Endodermal cell (in vitro differentiated cells): ENCODE results near the gene CUX1. TPM values are rescaled to one million over a fixed set of nuclear protein-coding genes. Genes with fewer than 3 reads are reported as not detected.
"Not testable (repeated sequence)": the region's sequence is repeated elsewhere in the genome, so short reads cannot be mapped to it uniquely, and the experiment has no call there.

Source experiments
- DNase-seq: peaks from one replicate; pipeline ENCODE4 v3.0.0-alpha.2; 2017
- H3K27ac ChIP-seq: 2 replicates; pipeline ENCODE4 v1.5.1; 2013; ENCODE audit warnings: mild to moderate bottlenecking, low read depth, low read length, moderate library complexity
- H3K27me3 ChIP-seq: 2 replicates; pipeline ENCODE4 v1.6.1; 2013; ENCODE audit warnings: mild to moderate bottlenecking, low read length, moderate library complexity; ENCODE audit not compliant: insufficient read depth, control insufficient read depth, poor library complexity, severe bottlenecking
- H3K36me3 ChIP-seq: 2 replicates; pipeline ENCODE4 v1.7.0; 2013; ENCODE audit warnings: mild to moderate bottlenecking, low read length, moderate library complexity; ENCODE audit not compliant: control insufficient read depth, insufficient read depth
- H3K4me1 ChIP-seq: one replicate; pipeline ENCODE4 v1.7.0; 2013; ENCODE audit warnings: low read length; ENCODE audit not compliant: control insufficient read depth, insufficient read depth
- H3K4me3 ChIP-seq: 2 replicates; pipeline ENCODE4 v1.5.1; 2013; ENCODE audit warnings: mild to moderate bottlenecking, low read length, moderate library complexity
- H3K9ac ChIP-seq: 2 replicates; pipeline ENCODE4 v1.6.1; 2013; ENCODE audit warnings: mild to moderate bottlenecking, low read length, moderate library complexity; ENCODE audit not compliant: poor library complexity, severe bottlenecking; ENCODE audit errors: extremely low read depth
- H3K9me3 ChIP-seq: 2 replicates; pipeline ENCODE4 v1.6.1; 2013; ENCODE audit warnings: mild to moderate bottlenecking, low read length, moderate library complexity; ENCODE audit not compliant: control insufficient read depth
- H3K27ac Mint-ChIP-seq: 2 replicates; pipeline ENCODE4 v1.8.0; 2020; ENCODE audit warnings: mixed read lengths
- H3K27me3 Mint-ChIP-seq: 2 replicates; pipeline ENCODE4 v1.8.0; 2021; ENCODE audit warnings: mild to moderate bottlenecking, mixed read lengths; ENCODE audit not compliant: insufficient read depth
- H3K36me3 Mint-ChIP-seq: 2 replicates; pipeline ENCODE4 v1.8.0; 2020; ENCODE audit warnings: low read depth, mixed read lengths
- H3K4me1 Mint-ChIP-seq: 2 replicates; pipeline ENCODE4 v1.8.0; 2020; ENCODE audit warnings: mixed read lengths
- H3K4me3 Mint-ChIP-seq: 2 replicates; pipeline ENCODE4 v1.8.0; 2020; ENCODE audit warnings: mild to moderate bottlenecking, moderate library complexity, mixed read lengths
- H3K9me3 Mint-ChIP-seq: 2 replicates; pipeline ENCODE4 v1.8.0; 2020; ENCODE audit warnings: mild to moderate bottlenecking, mixed read lengths
- CTCF ChIP-seq: fragments of 200-600 bp; sonication (generic); conservative IDR thresholded peaks from 2 replicates; pipeline ENCODE4 v1.5.0; 2021; ENCODE audit warnings: antibody characterized with exemption, mild to moderate bottlenecking
- WGBS, 2 experiments: methylation state at CpG; one replicate each; pipeline versions ENCODE4 v1.1.5 to v1.1.7; 2013; ENCODE audit warnings: missing lambda C conversion rate in 2 of 2, mixed read lengths in 1 of 2; ENCODE audit not compliant: insufficient coverage in 1 of 2, insufficient read length in 1 of 2; 5-methylcytosine and 5-hydroxymethylcytosine counted together
- total RNA-seq, 2 donors: library from RNA; stranded (reverse); fragmentation: NEBNext Ultra II Directional in 1 of 2; extraction: Animal tissue kit (Norgen Biotek cat#: 25700) in 1 of 2; gene quantifications; 2 replicates in 1 of 2; 3 replicates in 1 of 2; pipeline ENCODE4 v1.2.1, GENCODE V29; 2021

Gene CUX1
- total RNA-seq, 2 donors from 2014 or later = 85.1 to 108 TPM

- H3K27ac ChIP-seq = no peak overlapping the region
- no peaks in the 10 kb centered on the region for H3K36me3 ChIP-seq
- TF ChIP-seq CTCF = no peak
- Mint-ChIP-seq H3K4me3 (no peak overlapping the region), H3K36me3 (peaks cover 12% of the 10 kb centered on the region), H3K27ac (peak overlapping the region; percentile 28), H3K9me3 (no peaks in the 10 kb centered on the region), H3K4me1 (peaks cover 3% of the 10 kb centered on the region), H3K27me3 (no peaks in the 10 kb centered on the region)
- H3K9ac ChIP-seq = no peak overlapping the region
- 94 to 97% methylated on average over 23 to 24 of the region's 24 CpGs for WGBS, 2 experiments
- H3K4me1 ChIP-seq = no peaks in the 10 kb centered on the region
- no peak for DNase-seq
- H3K9me3 ChIP-seq = no peaks in the 10 kb centered on the region
- H3K27me3 ChIP-seq = no peaks in the 10 kb centered on the region
- H3K4me3 ChIP-seq = no peak overlapping the region
Measured at GRCh38 chr7:102021841-102022618, 204.6 kb downstream of the CUX1 start.

GRCh38 chr7:102024005-102024768 lies 206.8 kb downstream of the CUX1 start:
- Histone ChIP-seq H3K9me3 (no peaks in the 10 kb centered on the region), H3K36me3 (peaks cover 11% of the 10 kb centered on the region), H3K4me3 (no peak overlapping the region), H3K27me3 (no peaks in the 10 kb centered on the region), H3K9ac (no peak overlapping the region), H3K4me1 (no peaks in the 10 kb centered on the region), H3K27ac (no peak overlapping the region)
- no peak for DNase-seq
- peaks cover 31% of the 10 kb centered on the region for H3K36me3 Mint-ChIP-seq
- no peak for TF ChIP-seq CTCF
- WGBS, 2 experiments = 89 to 94% methylated on average over 8 to 10 of the region's 10 CpGs
- peaks cover 3% of the 10 kb centered on the region for H3K4me1 Mint-ChIP-seq
- no peaks in the 10 kb centered on the region for H3K27me3 Mint-ChIP-seq
- H3K27ac Mint-ChIP-seq = peak overlapping the region; percentile 81
- no peaks in the 10 kb centered on the region for H3K9me3 Mint-ChIP-seq
- no peak overlapping the region for H3K4me3 Mint-ChIP-seq

- no peak overlapping the region for H3K27ac ChIP-seq
- no peaks in the 10 kb centered on the region for H3K27me3 Mint-ChIP-seq
- peak; percentile 65 for DNase-seq
- peak overlapping the region; percentile 81 for H3K27ac Mint-ChIP-seq
- 84 to 88% methylated on average over 11 to 15 of the region's 15 CpGs for WGBS, 2 experiments
- H3K9me3 ChIP-seq = no peaks in the 10 kb centered on the region
- peaks cover 3% of the 10 kb centered on the region for H3K4me1 Mint-ChIP-seq
- H3K4me3 ChIP-seq = no peak overlapping the region
- no peak for TF ChIP-seq CTCF
- peaks cover 37% of the 10 kb centered on the region for H3K36me3 Mint-ChIP-seq
- no peaks in the 10 kb centered on the region for H3K9me3 Mint-ChIP-seq
- no peak overlapping the region for H3K9ac ChIP-seq
- no peaks in the 10 kb centered on the region for H3K4me1 ChIP-seq
- H3K27me3 ChIP-seq = no peaks in the 10 kb centered on the region
- H3K36me3 ChIP-seq = peaks cover 18% of the 10 kb centered on the region
- H3K4me3 Mint-ChIP-seq = no peak overlapping the region
Measured at GRCh38 chr7:102024769-102025391, 207.5 kb downstream of the CUX1 start.

GRCh38 chr7:102025777-102026176 lies 208.4 kb downstream of the CUX1 start:
- DNase-seq, H3K9me3 ChIP-seq, H3K9me3 Mint-ChIP-seq, H3K27me3 Mint-ChIP-seq, H3K27ac ChIP-seq, H3K4me3 ChIP-seq, H3K27ac Mint-ChIP-seq, H3K4me3 Mint-ChIP-seq, H3K27me3 ChIP-seq, H3K4me1 ChIP-seq, H3K9ac ChIP-seq, H3K4me1 Mint-ChIP-seq: not testable (repeated sequence)
- peaks cover 39% of the 10 kb centered on the region for H3K36me3 Mint-ChIP-seq
- H3K36me3 ChIP-seq = peaks cover 18% of the 10 kb centered on the region
- WGBS, 2 experiments = 84 to 89% methylated on average over 4 of the region's 4 CpGs
